K562 (cell line): Measurements from ENCODE around the gene MGST2. TPM values are rescaled to one million over a fixed set of nuclear protein-coding genes. Genes with fewer than 3 reads are reported as not detected.
A peak's percentile ranks its signal among the peaks of the same experiment; 100 is the strongest.

Source experiments
- ATAC-seq: fragments of 200-7000 bp; cut with Tn5 transposase; 3 replicates; pipeline ENCODE4 v1.9.1; 2020; ENCODE audit warnings: moderate library complexity
- BruUV-seq: library from RNA; stranded (reverse); fragments of 400-500 nt; replicated peaks from 2 replicates; lab custom pipeline; 2021; lab: Mats Ljungman, UMichigan
- CTCF ChIA-PET: fragments of 300-600 bp; formaldehyde crosslinking; extraction: SDS; loops from one replicate; lab custom pipeline; 2021; ENCODE audit warnings: low intra/inter-chr PET ratio; lab: Yijun Ruan, JAX
- POLR2A ChIA-PET: fragments of 300-600, 350-650 bp; sonication (Branson Sonifier 250); formaldehyde crosslinking; extraction: SDS; loops from one replicate; lab custom pipeline; 2021; ENCODE audit warnings: antibody characterized with exemption, inconsistent platforms; lab: Yijun Ruan, JAX
- DNase-seq, 4 experiments: peaks; one replicate each; pipeline versions ENCODE4 v3.0.0 to v3.0.0-alpha.2; 2011 to 2018; ENCODE audit warnings: low spot score in 3 of 4, mixed read lengths in 3 of 4; ENCODE audit errors: extremely low read depth in 1 of 4
- FAIRE-seq: peaks from 2 replicates; lab custom pipeline; 2011; peaks lifted over from hg19 to GRCh38; lab: Jason Lieb, UNC
- H2AFZ ChIP-seq: 2 replicates; pipeline ENCODE4 v1.6.0; 2011; ENCODE audit warnings: low read depth, low read length, control low read depth, inconsistent platforms
- H3K27ac ChIP-seq: fragments of 200-600 bp; 3 replicates; pipeline ENCODE4 v1.8.0; 2011; ENCODE audit warnings: low read depth, mild to moderate bottlenecking, control low read depth, inconsistent platforms, low read length, moderate library complexity, mixed read lengths; ENCODE audit errors: extremely low read depth
- H3K27me3 ChIP-seq, 2 experiments: fragments of 300-600 bp in 1 of 2; 2 replicates in 1 of 2; 3 replicates in 1 of 2; pipeline versions ENCODE4 v1.6.0 to v1.8.0; 2011; ENCODE audit warnings: inconsistent platforms in 2 of 2, low read length in 2 of 2, mild to moderate bottlenecking in 1 of 2, mixed read lengths in 1 of 2, moderate library complexity in 1 of 2; ENCODE audit not compliant: control insufficient read depth in 2 of 2, insufficient read depth in 2 of 2
- H3K36me3 ChIP-seq: fragments of 300-600 bp; 3 replicates; pipeline ENCODE4 v1.8.0; 2011; ENCODE audit warnings: mild to moderate bottlenecking, low read length, inconsistent platforms; ENCODE audit not compliant: control insufficient read depth, insufficient read depth
- H3K4me1 ChIP-seq, 2 experiments: fragments of 200-600 bp in 1 of 2; replicated peaks in 1 of 2; 2 replicates in 1 of 2; 3 replicates in 1 of 2; pipeline versions ENCODE4 v1.5.1 to v1.8.0; 2011; ENCODE audit warnings: inconsistent platforms in 2 of 2, low read length in 2 of 2, mild to moderate bottlenecking in 1 of 2, mixed read lengths in 1 of 2, moderate library complexity in 1 of 2; ENCODE audit not compliant: control insufficient read depth in 2 of 2, insufficient read depth in 2 of 2
- H3K4me2 ChIP-seq: 2 replicates; pipeline ENCODE4 v1.6.1; 2011; ENCODE audit warnings: low read length, control low read depth, inconsistent platforms, mixed read lengths; ENCODE audit not compliant: insufficient read depth
- H3K4me3 ChIP-seq: fragments of 200-600 bp; sonication (generic), shearing (Covaris generic); 2 replicates; pipeline ENCODE4 v1.5.1; 2016; ENCODE audit warnings: control low read depth, inconsistent platforms
- H3K79me2 ChIP-seq: fragments of 200-600 bp; 3 replicates; pipeline ENCODE4 v1.8.0; 2011; ENCODE audit warnings: low read length, inconsistent platforms; ENCODE audit not compliant: control insufficient read depth, insufficient read depth
- H3K9ac ChIP-seq, 2 experiments: 2 replicates each; pipeline versions ENCODE4 v1.6.0 to v1.6.1; 2011; ENCODE audit warnings: low read depth in 2 of 2, low read length in 2 of 2, control low read depth in 1 of 2, inconsistent platforms in 1 of 2, mild to moderate bottlenecking in 1 of 2, mixed read lengths in 1 of 2; ENCODE audit not compliant: insufficient read depth in 1 of 2
- H3K9me1 ChIP-seq: one replicate; pipeline ENCODE4 v1.6.0; 2011; ENCODE audit warnings: inconsistent platforms, mild to moderate bottlenecking, low read length, moderate library complexity; ENCODE audit not compliant: control insufficient read depth, insufficient read depth
- H3K9me3 ChIP-seq: replicated peaks from 2 replicates; pipeline ENCODE4 v1.5.1; 2011; ENCODE audit warnings: low read depth, low read length, inconsistent platforms; ENCODE audit not compliant: control insufficient read depth, insufficient read depth
- H4K20me1 ChIP-seq: replicated peaks from 2 replicates; pipeline ENCODE4 v1.6.1; 2011; ENCODE audit warnings: low read length, inconsistent platforms, mixed read lengths; ENCODE audit not compliant: control insufficient read depth, insufficient read depth
- CBX8 ChIP-seq: fragments of 200-600 bp; sonication (generic); IDR thresholded peaks from 2 replicates; pipeline ENCODE4 v1.6.1; 2012; ENCODE audit warnings: borderline replicate concordance, mixed run types, low read depth, mild to moderate bottlenecking, moderate library complexity, mixed read lengths, low read length, control low read depth, inconsistent platforms; ENCODE audit not compliant: poor library complexity, severe bottlenecking; ENCODE audit errors: extremely low read depth
- CEBPB ChIP-seq: fragments of 450-650 bp; IDR thresholded peaks from 2 replicates; pipeline ENCODE4 v1.6.1; 2016; ENCODE audit warnings: missing genetic modification characterization, missing compliant biosample characterization
- EP300 ChIP-seq: IDR thresholded peaks from 2 replicates; pipeline ENCODE4 v1.6.1; 2012; ENCODE audit warnings: low read length, improper control_type of control experiment
- EP400 ChIP-seq: fragments of 450-650 bp; IDR thresholded peaks from 2 replicates; pipeline ENCODE4 v1.6.1; 2017; ENCODE audit warnings: antibody characterized with exemption, mild to moderate bottlenecking, moderate library complexity
- MBD1 ChIP-seq: fragments of 250-450 bp; sonication (Bioruptor Pico); IDR thresholded peaks from 2 replicates; pipeline ENCODE4 v1.8.0; 2022; ENCODE audit warnings: inconsistent platforms
- MECOM ChIP-seq: fragments of 250-450 bp; sonication (Bioruptor Pico); IDR thresholded peaks from 2 replicates; pipeline ENCODE4 v1.8.0; 2022; ENCODE audit warnings: inconsistent platforms
- NRF1 ChIP-seq, 2 experiments: fragments of 450-650 bp; IDR thresholded peaks in 1 of 2; conservative IDR thresholded peaks in 1 of 2; 2 replicates each; pipeline ENCODE4 v1.6.1; 2014; ENCODE audit warnings: mild to moderate bottlenecking in 2 of 2
- PURB ChIP-seq: sonication (generic); formaldehyde crosslinking; IDR thresholded peaks from 2 replicates; pipeline ENCODE4 v1.9.0; 2021; ENCODE audit warnings: low read depth, mild to moderate bottlenecking, missing genetic modification reagents
- RBM14 ChIP-seq: fragments of 200-400 bp; formaldehyde crosslinking; IDR thresholded peaks from 2 replicates; pipeline ENCODE4 v1.6.1; 2018; ENCODE audit warnings: low read depth, mild to moderate bottlenecking, low read length, moderate library complexity, borderline replicate concordance; ENCODE audit not compliant: insufficient read depth
- RUNX1 ChIP-seq: sonication (generic); IDR thresholded peaks from 2 replicates; pipeline ENCODE4 v1.6.1; 2016; ENCODE audit warnings: antibody characterized with exemption, low read depth
- SIN3A ChIP-seq, 2 experiments: fragments of 150-350 bp in 1 of 2; IDR thresholded peaks; 2 replicates each; pipeline ENCODE4 v1.6.1; 2011 to 2016; ENCODE audit warnings: borderline replicate concordance in 2 of 2, low read depth in 2 of 2, low read length in 2 of 2, mild to moderate bottlenecking in 2 of 2, moderate library complexity in 2 of 2; ENCODE audit not compliant: control insufficient read depth in 1 of 2
- SMAD4 ChIP-seq: fragments of 250-450 bp; sonication (Bioruptor Pico); conservative IDR thresholded peaks from 2 replicates; pipeline ENCODE4 v1.8.0; 2021; ENCODE audit warnings: inconsistent platforms, mild to moderate bottlenecking, moderate library complexity
- SREBF1 ChIP-seq: fragments of 150-350 bp; IDR thresholded peaks from 2 replicates; pipeline ENCODE4 v1.6.1; 2014; ENCODE audit warnings: antibody characterized with exemption, low read depth, low read length, borderline replicate concordance
- SRF ChIP-seq, 2 experiments: fragments of 250-450, 450-650 bp in 1 of 2; sonication (Bioruptor Pico) in 1 of 2; sonication (generic) in 1 of 2; formaldehyde crosslinking; IDR thresholded peaks; 2 replicates each; pipeline versions ENCODE4 v1.5.0 to v1.5.1; 2020 to 2022; ENCODE audit warnings: mild to moderate bottlenecking in 1 of 2, missing genetic modification reagents in 1 of 2
- STAT5A ChIP-seq: IDR thresholded peaks from 2 replicates; pipeline ENCODE4 v1.6.1; 2012; ENCODE audit warnings: low read length, inconsistent platforms, borderline replicate concordance
- TEAD4 ChIP-seq, 2 experiments: sonication (generic) in 1 of 2; formaldehyde crosslinking in 1 of 2; IDR thresholded peaks; 2 replicates each; pipeline versions ENCODE4 v1.6.1 to v1.8.0; 2012 to 2022; ENCODE audit warnings: borderline replicate concordance in 1 of 2, inconsistent platforms in 1 of 2, low read length in 1 of 2, mild to moderate bottlenecking in 1 of 2, missing genetic modification reagents in 1 of 2
- ZNF398 ChIP-seq: fragments of 250-450 bp; sonication (Bioruptor Pico); IDR thresholded peaks from 2 replicates; pipeline ENCODE4 v1.8.0; 2021; ENCODE audit warnings: moderate library complexity, mild to moderate bottlenecking, inconsistent platforms
- WGBS: fragments of 100-300 bp; shearing (Covaris generic); methylation state at CpG from one replicate; pipeline ENCODE4 v1.1.6; 2016; ENCODE audit warnings: low coverage, mixed read lengths; ENCODE audit not compliant: insufficient coverage; ENCODE audit errors: missing lambda C conversion rate; 5-methylcytosine and 5-hydroxymethylcytosine counted together
- in situ Hi-C: fragments of 300-500 bp; cut with MboI; formaldehyde crosslinking; loops from 4 replicates; pipeline ENCODE4 v1.15.0; 2018; ENCODE audit warnings: inconsistent platforms, mixed read lengths
- intact Hi-C: fragments of 100-400 bp; cut with micrococcal nuclease; formaldehyde crosslinking; loops from 2 replicates; pipeline ENCODE4 v1.14.2; 2022
- polyA plus RNA-seq, 8 experiments: library from polyadenylated mRNA; depleted of rRNA in 4 of 8; stranded (reverse) in 5 of 8; unstranded in 3 of 8; fragments of >200 nt; fragmentation: Nextera tagmentation in 2 of 8; fragmentation: Illumina TruSeq in 1 of 8; extraction: Ambion mirVana in 2 of 8; extraction: Trizol in 1 of 8; gene quantifications; 2 replicates each; pipeline versions ENCODE4 v1.2.1 to v1.2.3, GENCODE V29; 2011 to 2014; ENCODE audit warnings: inconsistent platforms in 1 of 8, missing spikeins in 1 of 8
- total RNA-seq, 7 experiments: library from RNA; depleted of rRNA in 6 of 7; stranded (reverse); fragments of >200 nt in 6 of 7; fragmentation: Illumina TruSeq in 2 of 7; extraction: Trizol in 2 of 7; gene quantifications; 2 replicates each; pipeline versions ENCODE4 v1.2.1 to v1.2.3, GENCODE V29; 2011 to 2021; ENCODE audit warnings: low replicate concordance in 1 of 7

MGST2 gene
- total and polyA plus RNA-seq, 9 of the 15 experiments (the other 6 are each of a cell fraction or from before 2014, with no cell fraction given): 38.7 to 115 (median 84.6) TPM

- Histone ChIP-seq H3K4me2 (peak overlapping the region; percentile 91), H3K27ac (peak overlapping the region; percentile 91), H3K4me1 (peaks cover 21 to 47% of the 10 kb centered on the region in 2 experiments), H3K9me3 (no peaks in the 10 kb centered on the region), H3K27me3 (no peaks in the 10 kb centered on the region), H3K9me1 (no peaks in the 10 kb centered on the region), H4K20me1 (no peaks in the 10 kb centered on the region; the same call in 1 of the 2 replicates), H3K36me3 (peaks cover under 1% of the 10 kb centered on the region; the same call in 1 of the 3 replicates), H3K4me3 (peak overlapping the region; percentile 44), H2AFZ (peak overlapping the region; percentile 98), H3K79me2 (peaks cover 49% of the 10 kb centered on the region; the same call in 2 of the 3 replicates), H3K9ac (peak overlapping the region; percentile 79 to 80; a peak in 3 of 4 replicates)
- 2% methylated on average over 11 of the region's 11 CpGs for WGBS
- DNase-seq (peak; percentile 42 to 85 (median 54)), ATAC-seq (peak; percentile 84), FAIRE-seq (peak; percentile 92)
- intact Hi-C loops (loop anchor here (2.0 to 5.0 kb wide), 2 partner anchors 16 to 485 kb away; partner anchors contain the start of gene MAML3), in situ Hi-C loops (no loop called here)
- CTCF ChIA-PET: no interaction called here
- BruUV-seq: no TSS peak
- POLR2A ChIA-PET: interaction anchor here (0.6 to 1.8 kb wide), 5 partner anchors 8 to 1425 kb away, joined by 3 to 6 read pairs (median 3); partner anchors contain the start of gene SLC7A11
- TF ChIP-seq SMAD4 (CRISPR knock-in tag) (0 out of 2 replicates have a peak, but pooled peaks have one; percentile 36), RUNX1 (no peak), EP300 (peak; percentile 27; the same call in 1 of the 2 replicates), CEBPB (tag) (no peak), ZNF398 (CRISPR knock-in tag) (no peak), TEAD4 (IDR thresholded peaks at IDR 0.05; ENCODE audit: low read length) (peak; percentile 3; the same call in 1 of the 2 replicates), TEAD4 (CRISPR knock-in tag; IDR thresholded peaks at IDR 0.05; ENCODE audit: borderline replicate concordance) (no peak), CBX8 (no peak), SREBF1 (no peak), EP400 (peak; percentile 54), MBD1 (CRISPR knock-in tag) (no peak), MECOM (CRISPR knock-in tag) (no peak), SRF (CRISPR knock-in tag; IDR thresholded peaks at IDR 0.05) (no peak), NRF1 (conservative IDR thresholded peaks at IDR 0.05 in 1 of 2, IDR thresholded peaks at IDR 0.05 in 1 of 2) (peak; percentile 29 to 32; a peak in 3 of 4 replicates), RBM14 (no peak), PURB (CRISPR knock-in tag) (no peak), SIN3A (IDR thresholded peaks at IDR 0.05; ENCODE audit: borderline replicate concordance in 2 of 2, control insufficient read depth in 1 of 2, low read depth in 2 of 2, low read length in 2 of 2) (0 out of 4 replicates have a peak, but pooled peaks of 1 of the 2 experiments have one; percentile 7), STAT5A (peak; percentile 73)
These were observed 1.2 kb downstream of the MGST2 start for GRCh38 chr4:139666735-139667281.
